ENCODE data around the gene PPIL1. TPM values are rescaled to one million over a fixed set of nuclear protein-coding genes. Genes with fewer than 3 reads are reported as not detected.

Gene PPIL1
- total and polyA plus RNA-seq, 2 of the 8 experiments (the other 6 are each of a cell fraction or from before 2014, with no cell fraction given), result 83.7 to 86.5 TPM

DNA sequence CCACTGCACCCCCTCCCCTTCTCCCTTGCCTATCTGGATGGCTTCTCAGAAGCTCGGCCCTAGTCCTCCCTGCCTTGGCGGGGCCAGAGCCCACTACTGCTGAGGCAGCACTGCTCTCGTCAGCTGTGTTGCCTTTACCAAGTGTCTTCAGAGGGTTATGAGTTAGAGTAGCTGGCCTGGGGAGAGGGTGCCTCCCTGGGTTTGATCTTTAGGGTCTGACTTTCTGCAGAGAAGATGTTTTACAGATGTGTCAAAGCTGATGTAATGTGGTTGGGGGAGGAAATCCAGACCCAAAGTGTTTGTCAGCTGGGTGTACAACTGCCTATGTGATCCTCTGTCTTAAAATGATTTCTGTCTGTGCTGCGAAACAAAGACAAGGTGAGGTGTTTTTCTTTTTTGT, 49.5 kb upstream of the PPIL1 start (continued):
- TF ChIP-seq, protein P1, sequence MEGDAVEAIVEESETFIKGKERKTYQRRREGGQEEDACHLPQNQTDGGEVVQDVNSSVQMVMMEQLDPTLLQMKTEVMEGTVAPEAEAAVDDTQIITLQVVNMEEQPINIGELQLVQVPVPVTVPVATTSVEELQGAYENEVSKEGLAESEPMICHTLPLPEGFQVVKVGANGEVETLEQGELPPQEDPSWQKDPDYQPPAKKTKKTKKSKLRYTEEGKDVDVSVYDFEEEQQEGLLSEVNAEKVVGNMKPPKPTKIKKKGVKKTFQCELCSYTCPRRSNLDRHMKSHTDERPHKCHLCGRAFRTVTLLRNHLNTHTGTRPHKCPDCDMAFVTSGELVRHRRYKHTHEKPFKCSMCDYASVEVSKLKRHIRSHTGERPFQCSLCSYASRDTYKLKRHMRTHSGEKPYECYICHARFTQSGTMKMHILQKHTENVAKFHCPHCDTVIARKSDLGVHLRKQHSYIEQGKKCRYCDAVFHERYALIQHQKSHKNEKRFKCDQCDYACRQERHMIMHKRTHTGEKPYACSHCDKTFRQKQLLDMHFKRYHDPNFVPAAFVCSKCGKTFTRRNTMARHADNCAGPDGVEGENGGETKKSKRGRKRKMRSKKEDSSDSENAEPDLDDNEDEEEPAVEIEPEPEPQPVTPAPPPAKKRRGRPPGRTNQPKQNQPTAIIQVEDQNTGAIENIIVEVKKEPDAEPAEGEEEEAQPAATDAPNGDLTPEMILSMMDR (IDR thresholded peaks at IDR 0.05; ENCODE audit: control extremely low read depth in 1 of 3, insufficient read depth in 1 of 3, low read depth in 1 of 3, low read length in 3 of 3), result no peak
- TF ChIP-seq TAF1 (IDR thresholded peaks at IDR 0.05; ENCODE audit: low read depth, low read length) (no peak), RNF2 (IDR thresholded peaks at IDR 0.05; ENCODE audit: borderline replicate concordance, low read depth, low read length, missing control alignments, poor library complexity, severe bottlenecking) (no peak)
